Measurements from ENCODE around the gene VPS13C. TPM values are rescaled to one million over a fixed set of nuclear protein-coding genes. Genes with fewer than 3 reads are reported as not detected.

VPS13C gene
- total RNA-seq, 1 donor from 2014 or later = 35.0 TPM

GRCh38 chr15:62057341-62057980 is 2.8 kb downstream of the VPS13C start:
- H3K4me3 ChIP-seq (ENCODE audit: low read depth, low read length) = no peak overlapping the region
- no peaks in the 10 kb centered on the region for H3K36me3 ChIP-seq (ENCODE audit: control insufficient read depth, insufficient read depth, low read length)
- FAIRE-seq (no peak), DNase-seq (ENCODE audit: low read depth) (no peak)
- no peaks in the 10 kb centered on the region for H3K27me3 ChIP-seq (ENCODE audit: control insufficient read depth, insufficient read depth, low read length)
- TF ChIP-seq, protein P1, sequence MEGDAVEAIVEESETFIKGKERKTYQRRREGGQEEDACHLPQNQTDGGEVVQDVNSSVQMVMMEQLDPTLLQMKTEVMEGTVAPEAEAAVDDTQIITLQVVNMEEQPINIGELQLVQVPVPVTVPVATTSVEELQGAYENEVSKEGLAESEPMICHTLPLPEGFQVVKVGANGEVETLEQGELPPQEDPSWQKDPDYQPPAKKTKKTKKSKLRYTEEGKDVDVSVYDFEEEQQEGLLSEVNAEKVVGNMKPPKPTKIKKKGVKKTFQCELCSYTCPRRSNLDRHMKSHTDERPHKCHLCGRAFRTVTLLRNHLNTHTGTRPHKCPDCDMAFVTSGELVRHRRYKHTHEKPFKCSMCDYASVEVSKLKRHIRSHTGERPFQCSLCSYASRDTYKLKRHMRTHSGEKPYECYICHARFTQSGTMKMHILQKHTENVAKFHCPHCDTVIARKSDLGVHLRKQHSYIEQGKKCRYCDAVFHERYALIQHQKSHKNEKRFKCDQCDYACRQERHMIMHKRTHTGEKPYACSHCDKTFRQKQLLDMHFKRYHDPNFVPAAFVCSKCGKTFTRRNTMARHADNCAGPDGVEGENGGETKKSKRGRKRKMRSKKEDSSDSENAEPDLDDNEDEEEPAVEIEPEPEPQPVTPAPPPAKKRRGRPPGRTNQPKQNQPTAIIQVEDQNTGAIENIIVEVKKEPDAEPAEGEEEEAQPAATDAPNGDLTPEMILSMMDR (IDR thresholded peaks at IDR 0.05; ENCODE audit: insufficient read depth, low read length, severe bottlenecking) = no peak

DNA sequence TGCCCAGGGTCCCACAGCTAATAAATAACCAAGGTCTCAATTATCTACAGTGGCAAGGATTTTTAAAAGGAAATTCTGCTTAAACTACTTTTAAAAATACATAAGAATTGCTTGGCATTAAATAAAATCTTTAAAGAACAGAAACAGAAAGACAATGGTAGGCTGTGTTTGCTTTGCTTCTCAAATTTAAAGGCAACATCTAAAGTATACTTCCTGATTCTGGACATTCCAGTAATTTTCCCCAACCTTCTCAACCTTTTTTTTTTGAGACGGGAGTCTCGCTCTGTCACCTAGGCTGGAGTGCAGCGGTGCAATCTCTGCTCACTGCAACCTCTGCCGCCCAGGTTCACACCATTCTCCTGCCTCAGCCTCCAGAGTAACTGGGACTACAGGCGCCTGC is 5.3 kb downstream of the VPS13C start:
- Histone ChIP-seq H3K36me3 (ENCODE audit: control insufficient read depth, insufficient read depth, low read length) (no peaks in the 10 kb centered on the region), H3K4me3 (ENCODE audit: low read depth, low read length) (no peak overlapping the region), H3K27me3 (ENCODE audit: control insufficient read depth, insufficient read depth, low read length) (no peaks in the 10 kb centered on the region)
- TF ChIP-seq, protein P1 (IDR thresholded peaks at IDR 0.05; ENCODE audit: insufficient read depth, low read length, severe bottlenecking) = no peak
- FAIRE-seq = no peak
- no peak for DNase-seq (ENCODE audit: low read depth)

DNA sequence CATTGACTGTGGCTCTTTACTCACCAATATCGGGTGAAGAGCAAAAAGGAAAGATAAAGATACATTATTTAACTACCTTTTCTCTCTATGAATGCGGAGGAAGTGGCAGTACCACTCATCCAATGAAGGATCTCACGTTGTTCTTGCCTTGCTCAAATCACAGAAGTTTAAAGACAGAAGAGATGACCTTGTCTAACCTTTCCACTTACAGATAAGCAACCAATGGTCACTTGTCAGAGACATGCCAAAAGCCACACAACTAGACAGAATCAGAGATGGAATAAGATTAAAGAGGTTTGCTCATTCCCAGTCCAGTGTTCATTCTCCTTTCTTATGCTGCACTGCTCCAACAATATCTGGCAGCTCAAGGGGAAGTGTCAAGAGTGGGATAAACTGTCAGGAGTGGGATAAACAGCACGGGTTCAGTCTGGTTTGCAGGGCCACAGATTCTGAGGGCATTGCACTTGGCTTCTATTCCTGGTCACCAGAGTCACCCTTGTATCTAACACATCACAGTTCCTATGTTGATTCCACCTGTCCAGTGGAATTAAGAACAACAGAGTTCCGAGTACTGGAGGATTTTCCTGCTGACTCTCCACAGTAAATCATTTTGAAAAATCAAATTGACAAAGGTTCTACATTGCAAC is 6.7 kb downstream of the VPS13C start:
- Histone ChIP-seq H3K36me3 (ENCODE audit: control insufficient read depth, insufficient read depth, low read length) (no peaks in the 10 kb centered on the region), H3K27me3 (ENCODE audit: control insufficient read depth, insufficient read depth, low read length) (no peaks in the 10 kb centered on the region), H3K4me3 (ENCODE audit: low read depth, low read length) (no peak overlapping the region)
- FAIRE-seq (no peak), DNase-seq (ENCODE audit: low read depth) (no peak)
- TF ChIP-seq, protein P1 (IDR thresholded peaks at IDR 0.05; ENCODE audit: insufficient read depth, low read length, severe bottlenecking) = no peak

DNA sequence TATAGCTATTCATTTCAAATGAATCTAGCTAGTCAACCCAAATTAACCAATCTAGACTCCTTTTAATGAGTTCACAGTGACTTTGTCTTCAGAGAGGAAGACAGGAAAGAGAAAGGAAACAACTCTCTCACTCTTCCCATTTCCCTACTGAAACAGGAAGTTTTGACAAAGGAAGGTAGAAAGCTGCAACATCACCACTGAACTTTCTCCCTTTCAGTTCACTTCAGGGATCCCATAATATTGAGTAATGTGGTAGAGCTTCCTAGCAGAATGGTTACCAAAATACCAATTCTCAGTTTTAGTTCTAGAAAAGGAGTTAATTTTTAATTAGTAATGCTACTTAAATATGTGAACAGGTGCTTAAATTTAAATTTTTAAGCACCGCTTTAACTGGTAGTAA is 7.5 kb downstream of the VPS13C start:
- Histone ChIP-seq H3K36me3 (ENCODE audit: control insufficient read depth, insufficient read depth, low read length) (no peaks in the 10 kb centered on the region), H3K4me3 (ENCODE audit: low read depth, low read length) (no peak overlapping the region), H3K27me3 (ENCODE audit: control insufficient read depth, insufficient read depth, low read length) (no peaks in the 10 kb centered on the region)
- TF ChIP-seq, protein P1 (IDR thresholded peaks at IDR 0.05; ENCODE audit: insufficient read depth, low read length, severe bottlenecking) = no peak
- no peak for FAIRE-seq
- no peak for DNase-seq (ENCODE audit: low read depth)

DNA sequence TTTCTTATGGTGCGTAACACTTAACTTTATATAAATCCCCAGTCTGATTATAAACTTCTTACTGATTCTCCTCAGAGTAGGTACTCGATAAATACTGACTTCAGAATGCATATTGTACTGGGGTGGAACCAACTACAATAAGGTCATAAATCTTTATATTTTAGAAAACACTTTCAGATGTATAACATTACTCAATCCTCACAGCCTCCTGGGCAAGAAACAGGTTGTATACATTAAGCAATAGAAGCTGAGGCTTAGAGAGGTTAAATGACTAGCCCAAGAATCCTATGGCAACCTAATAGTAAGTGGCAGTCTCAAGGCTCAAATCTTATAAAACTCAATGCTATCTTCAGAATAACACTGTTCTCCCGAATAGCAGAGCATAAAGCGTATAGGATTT is 9.1 kb downstream of the VPS13C start:
- FAIRE-seq = no peak
- no peaks in the 10 kb centered on the region for H3K36me3 ChIP-seq (ENCODE audit: control insufficient read depth, insufficient read depth, low read length)
- no peak overlapping the region for H3K4me3 ChIP-seq (ENCODE audit: low read depth, low read length)
- H3K27me3 ChIP-seq (ENCODE audit: control insufficient read depth, insufficient read depth, low read length) = no peaks in the 10 kb centered on the region
- no peak for DNase-seq (ENCODE audit: low read depth)
- TF ChIP-seq, protein P1 (IDR thresholded peaks at IDR 0.05; ENCODE audit: insufficient read depth, low read length, severe bottlenecking) = no peak

Measured in bronchial epithelial cell (primary cell).